ENCODE data around the gene GPR62. TPM values are rescaled to one million over a fixed set of nuclear protein-coding genes. Genes with fewer than 3 reads are reported as not detected.

The GPR62 gene
- total and polyA plus RNA-seq, 2 of the 8 experiments (the other 6 are each of a cell fraction or from before 2014, with no cell fraction given), result 0.22 to 0.29 TPM

DNA sequence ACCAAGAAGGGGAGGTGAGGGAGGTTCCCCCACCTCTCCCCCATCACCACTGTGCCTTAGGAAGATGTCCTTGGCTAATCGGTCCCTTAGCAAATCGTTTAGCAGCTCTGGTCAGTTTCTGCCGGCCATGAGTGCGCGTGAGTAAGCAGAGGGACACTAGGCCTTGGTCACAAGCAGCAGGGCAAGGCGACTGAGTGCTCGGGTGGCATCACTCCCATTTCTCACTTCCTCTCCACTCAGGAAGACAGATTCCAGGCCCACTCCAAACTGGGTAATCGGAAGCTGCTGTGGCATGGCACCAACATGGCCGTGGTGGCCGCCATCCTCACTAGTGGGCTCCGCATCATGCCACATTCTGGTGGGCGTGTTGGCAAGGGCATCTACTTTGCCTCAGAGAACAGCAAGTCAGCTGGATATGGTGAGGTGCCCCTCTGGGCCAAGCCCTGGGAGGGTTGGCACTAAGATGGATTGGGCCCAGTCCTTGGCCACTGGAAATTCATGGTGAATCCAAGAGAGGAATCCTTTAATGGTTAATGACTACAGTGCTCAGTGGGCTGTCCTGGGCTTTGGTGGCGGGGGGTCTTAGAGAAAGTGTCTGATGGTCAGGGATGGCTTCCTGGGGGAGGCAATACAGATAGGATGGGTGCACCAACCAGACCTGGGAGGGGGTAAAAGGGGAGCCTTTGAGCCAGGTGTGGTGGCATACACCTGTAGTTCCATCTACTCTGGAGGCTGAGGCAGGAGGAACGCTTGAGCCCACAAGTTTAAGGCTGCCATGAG is 9.1 kb upstream of the GPR62 start:
- Histone ChIP-seq H3K9ac (replicated peaks in 1 of 4; ENCODE audit: extremely low read depth in 1 of 4, low read depth in 3 of 4, low read length in 3 of 4) (no peak overlapping the region), H4K5ac (ENCODE audit: insufficient read length, low read depth, low read length) (no peak overlapping the region), H3K18ac (ENCODE audit: extremely low read depth, low read length) (no peak overlapping the region), H3K4me2 (ENCODE audit: insufficient read depth in 1 of 2, low read depth in 2 of 2, low read length in 2 of 2) (no peak overlapping the region), H3K23me2 (ENCODE audit: low read depth, low read length) (peaks cover 4% of the 10 kb centered on the region; the same call in 1 of the 2 replicates), H4K8ac (ENCODE audit: extremely low read depth, insufficient read depth, low read length) (no peak overlapping the region), H2BK120ac (replicated peaks; ENCODE audit: low read depth, low read length) (peak overlapping the region; percentile 22), H3K4ac (replicated peaks; ENCODE audit: insufficient read length, low read depth, low read length) (no peak overlapping the region), H2BK12ac (ENCODE audit: low read depth, low read length) (peak overlapping the region; percentile 39; the same call in 1 of the 2 replicates), H3K14ac (ENCODE audit: insufficient read length) (no peak overlapping the region), H3K56ac (replicated peaks; ENCODE audit: insufficient read length, low read depth, low read length) (no peak overlapping the region), H4K91ac (replicated peaks; ENCODE audit: insufficient read length, low read length) (no peak overlapping the region), H2BK5ac (ENCODE audit: low read depth, low read length) (no peak overlapping the region), H3K4me3 (ENCODE audit: extremely low read depth in 1 of 4, insufficient read depth in 2 of 4, low read depth in 3 of 4, low read length in 4 of 4) (no peak overlapping the region), H3K23ac (ENCODE audit: insufficient read length) (no peak overlapping the region), H3K27me3 (replicated peaks in 1 of 4; ENCODE audit: control insufficient read depth in 3 of 4, extremely low read depth in 1 of 4, insufficient read depth in 3 of 4, low read length in 3 of 4) (peaks cover 0 to 10% (median 4%) of the 10 kb centered on the region in 4 experiments; a peak in 5 of 7 replicates), H2BK15ac (ENCODE audit: low read length) (no peak overlapping the region), H2AK5ac (ENCODE audit: low read depth, low read length) (no peak overlapping the region), H3K36me3 (ENCODE audit: control insufficient read depth in 2 of 4, insufficient read depth in 4 of 4, low read length in 3 of 4) (no peaks in the 10 kb centered on the region), H3K79me2 (ENCODE audit: control insufficient read depth in 1 of 2, insufficient read depth in 2 of 2, low read length in 2 of 2) (peaks cover 0 to 2% of the 10 kb centered on the region in 2 experiments; a peak in 2 of 4 replicates), H3K79me1 (ENCODE audit: low read depth, low read length) (no peaks in the 10 kb centered on the region), H2AFZ (ENCODE audit: low read length) (no peak overlapping the region), H4K20me1 (replicated peaks in 1 of 2; ENCODE audit: control insufficient read depth in 1 of 2, insufficient read depth in 2 of 2, low read length in 2 of 2) (peaks cover 0 to under 1% of the 10 kb centered on the region in 2 experiments), H3K27ac (ENCODE audit: low read depth, low read length) (no peak overlapping the region), H2BK20ac (ENCODE audit: low read length) (no peak overlapping the region), H3K4me1 (replicated peaks in 1 of 4; ENCODE audit: control insufficient read depth in 3 of 4, insufficient read depth in 4 of 4, low read length in 3 of 4) (peaks cover 0 to 5% (median 3%) of the 10 kb centered on the region in 4 experiments; a peak in 6 of 7 replicates), H3K9me3 (ENCODE audit: insufficient read depth in 2 of 2, low read depth in 1 of 2, low read length in 1 of 2) (no peaks in the 10 kb centered on the region)
- DNase-seq (ENCODE audit: low read depth in 1 of 2, low spot score in 2 of 2) (no peak), FAIRE-seq (no peak)
- ChIA-PET CTCF (ENCODE audit: partially characterized antibody) (interaction anchor here (0.9 to 5.1 kb wide), 11 partner anchors 11 to 126 kb away, joined by 3 to 44 read pairs (median 5); partner anchors contain the start of genes ABHD14B and ACY1), POLR2A (ENCODE audit: partially characterized antibody) (interaction anchor here (0.9 to 15.7 kb wide), 5 partner anchors 8 to 47 kb away, joined by 5 to 148 read pairs (median 6); partner anchors contain the start of genes ACY1, GPR62, PCBP4 and RPL29)
- WGBS, 2 experiments (ENCODE audit: extremely low coverage in 1 of 2, insufficient coverage in 1 of 2, insufficient read length in 1 of 2, insufficient replicate concordance in 2 of 2, low coverage in 1 of 2, low lambda C conversion rate in 2 of 2, missing lambda C conversion rate in 1 of 2), result 93% methylated on average over 9 of the region's 14 CpGs; no CpG with 5 or more reads in 1 of the 2 experiments
- no peak for TF ChIP-seq ASH2L (IDR thresholded peaks at IDR 0.05; ENCODE audit: low read length)
- TF ChIP-seq, protein P1, sequence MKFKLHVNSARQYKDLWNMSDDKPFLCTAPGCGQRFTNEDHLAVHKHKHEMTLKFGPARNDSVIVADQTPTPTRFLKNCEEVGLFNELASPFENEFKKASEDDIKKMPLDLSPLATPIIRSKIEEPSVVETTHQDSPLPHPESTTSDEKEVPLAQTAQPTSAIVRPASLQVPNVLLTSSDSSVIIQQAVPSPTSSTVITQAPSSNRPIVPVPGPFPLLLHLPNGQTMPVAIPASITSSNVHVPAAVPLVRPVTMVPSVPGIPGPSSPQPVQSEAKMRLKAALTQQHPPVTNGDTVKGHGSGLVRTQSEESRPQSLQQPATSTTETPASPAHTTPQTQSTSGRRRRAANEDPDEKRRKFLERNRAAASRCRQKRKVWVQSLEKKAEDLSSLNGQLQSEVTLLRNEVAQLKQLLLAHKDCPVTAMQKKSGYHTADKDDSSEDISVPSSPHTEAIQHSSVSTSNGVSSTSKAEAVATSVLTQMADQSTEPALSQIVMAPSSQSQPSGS (IDR thresholded peaks at IDR 0.05; ENCODE audit: low read length), result no peak
- no peak for TF ChIP-seq YY1 (IDR thresholded peaks at IDR 0.05; ENCODE audit: low read depth, low read length)
- TF ChIP-seq SP1 (IDR thresholded peaks at IDR 0.05; ENCODE audit: low read depth, low read length), result no peak
- no peak for TF ChIP-seq TAF1 (IDR thresholded peaks at IDR 0.05; ENCODE audit: low read depth, low read length)
- TF ChIP-seq SUZ12 (IDR thresholded peaks at IDR 0.05; ENCODE audit: low read length), result no peak
- TF ChIP-seq PHF8 (conservative IDR thresholded peaks at IDR 0.05; ENCODE audit: low read depth, low read length), result no peak
- TF ChIP-seq POU5F1 (IDR thresholded peaks at IDR 0.05; ENCODE audit: low read depth, low read length), result no peak
- no peak for TF ChIP-seq SIX5 (IDR thresholded peaks at IDR 0.05; ENCODE audit: low read depth, low read length)
- no peak for TF ChIP-seq KDM4A (IDR thresholded peaks at IDR 0.05; ENCODE audit: low read depth, low read length, severe bottlenecking)

All from H1 (cell line).